Lower leg skin (tissue), 4 donors: ENCODE data around the gene GUCY2D. TPM values are rescaled to one million over a fixed set of nuclear protein-coding genes. Genes with fewer than 3 reads are reported as not detected.

Experiments
- DNase-seq, 2 donors: peaks; one replicate each; pipeline ENCODE4 v3.0.0-alpha.2; 2019; ENCODE audit warnings: low spot score in 2 of 2
- H3K4me3 ChIP-seq: fragments of 200-600 bp; sonication (generic); 2 replicates; pipeline ENCODE4 v1.5.1; 2017; ENCODE audit warnings: mild to moderate bottlenecking, low read depth; ENCODE audit not compliant: poor library complexity, severe bottlenecking
- CTCF ChIP-seq, 3 donors: fragments of 450-650 bp; IDR thresholded peaks; one replicate each; pipeline ENCODE4 v1.5.1; 2016; ENCODE audit warnings: antibody characterized with exemption in 3 of 3, mild to moderate bottlenecking in 3 of 3, moderate library complexity in 2 of 3
- POLR2A ChIP-seq, 2 donors: fragments of 450-650 bp; IDR thresholded peaks; one replicate each; pipeline ENCODE4 v1.6.1; 2016 to 2017; ENCODE audit warnings: antibody characterized with exemption in 2 of 2, mild to moderate bottlenecking in 1 of 2, moderate library complexity in 1 of 2
- whole genome bisulfite sequencing, 2 donors: methylation state at CpG; one replicate each; pipeline ENCODE4 v1.1.5; 2018; 5-methylcytosine and 5-hydroxymethylcytosine counted together
- intact Hi-C: fragments of 100-400 bp; cut with DNase I; formaldehyde crosslinking; loops from one replicate; pipeline ENCODE4 v1.15.0; 2023; ENCODE audit warnings: low total_unique reads
- total RNA-seq, 4 donors: library from RNA; depleted of rRNA; stranded (reverse); fragments of >200 nt; gene quantifications; one replicate each; pipeline ENCODE4 v1.1.0, GENCODE V29; 2016

Gene GUCY2D
- total RNA-seq, 4 donors from 2014 or later = 0.13 TPM; not detected in 3

GRCh38 chr17:8029121-8029520, 26.7 kb downstream of the GUCY2D start:
- TF ChIP-seq POLR2A (IDR thresholded peaks at IDR 0.05) (no peak), CTCF (IDR thresholded peaks at IDR 0.05) (no peak)
- no peak overlapping the region for H3K4me3 ChIP-seq
- DNase-seq = no peak
- intact Hi-C loops = no loop called here
- 57 to 67% methylated on average over 5 of the region's 5 CpGs for WGBS, 2 donors

GRCh38 chr17:8031261-8031661, 28.8 kb downstream of the GUCY2D start:
- intact Hi-C loops = no loop called here
- no peak overlapping the region for H3K4me3 ChIP-seq
- 89 to 91% methylated on average over 6 of the region's 6 CpGs for WGBS, 2 donors
- no peak for TF ChIP-seq CTCF (IDR thresholded peaks at IDR 0.05)
- no peak for TF ChIP-seq POLR2A (IDR thresholded peaks at IDR 0.05)
- peak in 1 of 2 donors; percentile 61 for DNase-seq

GRCh38 chr17:8031950-8032349, 29.5 kb downstream of the GUCY2D start:
- no peak for TF ChIP-seq CTCF (IDR thresholded peaks at IDR 0.05)
- TF ChIP-seq POLR2A (IDR thresholded peaks at IDR 0.05) = no peak
- DNase-seq = no peak
- WGBS, 2 donors = 97 to 100% methylated on average over 1 of the region's 1 CpG
- H3K4me3 ChIP-seq = no peak overlapping the region
- intact Hi-C loops = no loop called here

- intact Hi-C loops = no loop called here
- no peak overlapping the region for H3K4me3 ChIP-seq
- DNase-seq = no peak
- 66% methylated on average over 2 of the region's 2 CpGs for WGBS, 2 donors
- TF ChIP-seq CTCF (IDR thresholded peaks at IDR 0.05) = no peak
- no peak for TF ChIP-seq POLR2A (IDR thresholded peaks at IDR 0.05)
Observed at GRCh38 chr17:8032442-8032841, 30.0 kb downstream of the GUCY2D start.

GRCh38 chr17:8038954-8039610, 36.7 kb downstream of the GUCY2D start, which contains the start of gene ALOX15B:
ALOX15B (plus strand) TSS chr17:8039059; CDS start chr17:8039156, 97 bp downstream.
- peak in 1 of 2 donors; percentile 83 for DNase-seq
- 4 to 8% methylated on average over 16 to 35 of the region's 37 CpGs for whole genome bisulfite sequencing, 2 donors
- peak within 1 kb of the TSS; percentile 15 for H3K4me3 ChIP-seq
- intact Hi-C loops = no loop called here
- TF ChIP-seq CTCF (IDR thresholded peaks at IDR 0.05) (no peak), POLR2A (IDR thresholded peaks at IDR 0.05) (no peak)
